ENCODE results near the gene SLN.

- TF ChIP-seq CTCF (IDR thresholded peaks at IDR 0.05; ENCODE audit: poor library complexity) = no peak
- TF ChIP-seq EZH2 (IDR thresholded peaks at IDR 0.05; ENCODE audit: borderline replicate concordance) = no peak
Measured at GRCh38 chr11:107757661-107758060, 45.8 kb upstream of the SLN start.

Data from hepatocyte (in vitro differentiated cells).